Measurements from ENCODE around the gene DACH1. TPM values are rescaled to one million over a fixed set of nuclear protein-coding genes. Genes with fewer than 3 reads are reported as not detected.

Gene DACH1
- total RNA-seq, 1 experiment from 2014 or later, result 0.31 TPM

DNA sequence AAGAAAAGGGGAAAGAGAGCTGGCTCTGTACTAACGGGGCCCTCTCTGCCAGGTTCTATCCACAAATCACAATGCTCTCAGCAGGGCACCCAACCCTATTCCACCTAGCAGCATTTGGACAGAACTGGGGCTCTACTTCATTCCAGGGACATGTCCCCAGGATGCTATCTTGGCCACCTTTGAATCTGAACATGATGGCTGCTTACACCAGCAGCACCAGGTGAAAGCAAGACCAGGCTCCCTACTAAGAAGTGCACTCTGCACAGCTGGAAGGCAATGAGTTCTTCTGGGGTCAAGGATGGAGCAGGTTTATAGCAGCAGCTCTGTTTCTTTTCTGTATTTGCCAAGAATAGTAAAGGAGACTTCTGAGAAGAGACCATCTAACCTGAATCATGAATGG lies 222.4 kb downstream of the DACH1 start (continued):
- TF ChIP-seq AFF4 (CRISPR knock-in tag; IDR thresholded peaks at IDR 0.05; ENCODE audit: borderline replicate concordance) (no peak), MAX (CRISPR knock-in tag; IDR thresholded peaks at IDR 0.05) (no peak), SMAD3 (CRISPR knock-in tag; IDR thresholded peaks at IDR 0.05; ENCODE audit: borderline replicate concordance) (no peak)

DNA sequence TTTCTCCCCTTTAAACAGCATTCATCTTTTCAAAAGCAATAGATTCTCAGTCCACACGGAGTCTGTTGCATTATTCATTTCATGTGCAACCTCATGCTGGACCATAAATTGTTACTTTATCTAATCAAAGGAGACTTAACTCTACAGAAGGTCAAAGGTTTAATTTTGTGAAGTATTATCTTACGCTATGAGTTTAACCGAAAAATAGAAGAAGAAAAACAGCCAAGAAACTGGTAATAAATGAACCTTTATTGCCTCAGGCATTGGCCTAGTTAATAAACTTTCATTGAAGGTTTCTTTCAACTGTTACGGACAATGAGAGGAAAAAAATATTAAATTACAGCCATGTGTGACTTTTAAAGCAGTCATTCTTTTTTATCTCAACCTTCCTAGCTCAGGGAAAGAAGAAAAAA lies 223.6 kb downstream of the DACH1 start:
- DNase-seq (ENCODE audit: low spot score) (no peak), ATAC-seq (no peak)
- no peak overlapping the region for H3K27ac Mint-ChIP-seq
- TF ChIP-seq SMAD3 (CRISPR knock-in tag; IDR thresholded peaks at IDR 0.05; ENCODE audit: borderline replicate concordance), result no peak
- TF ChIP-seq, protein P1, sequence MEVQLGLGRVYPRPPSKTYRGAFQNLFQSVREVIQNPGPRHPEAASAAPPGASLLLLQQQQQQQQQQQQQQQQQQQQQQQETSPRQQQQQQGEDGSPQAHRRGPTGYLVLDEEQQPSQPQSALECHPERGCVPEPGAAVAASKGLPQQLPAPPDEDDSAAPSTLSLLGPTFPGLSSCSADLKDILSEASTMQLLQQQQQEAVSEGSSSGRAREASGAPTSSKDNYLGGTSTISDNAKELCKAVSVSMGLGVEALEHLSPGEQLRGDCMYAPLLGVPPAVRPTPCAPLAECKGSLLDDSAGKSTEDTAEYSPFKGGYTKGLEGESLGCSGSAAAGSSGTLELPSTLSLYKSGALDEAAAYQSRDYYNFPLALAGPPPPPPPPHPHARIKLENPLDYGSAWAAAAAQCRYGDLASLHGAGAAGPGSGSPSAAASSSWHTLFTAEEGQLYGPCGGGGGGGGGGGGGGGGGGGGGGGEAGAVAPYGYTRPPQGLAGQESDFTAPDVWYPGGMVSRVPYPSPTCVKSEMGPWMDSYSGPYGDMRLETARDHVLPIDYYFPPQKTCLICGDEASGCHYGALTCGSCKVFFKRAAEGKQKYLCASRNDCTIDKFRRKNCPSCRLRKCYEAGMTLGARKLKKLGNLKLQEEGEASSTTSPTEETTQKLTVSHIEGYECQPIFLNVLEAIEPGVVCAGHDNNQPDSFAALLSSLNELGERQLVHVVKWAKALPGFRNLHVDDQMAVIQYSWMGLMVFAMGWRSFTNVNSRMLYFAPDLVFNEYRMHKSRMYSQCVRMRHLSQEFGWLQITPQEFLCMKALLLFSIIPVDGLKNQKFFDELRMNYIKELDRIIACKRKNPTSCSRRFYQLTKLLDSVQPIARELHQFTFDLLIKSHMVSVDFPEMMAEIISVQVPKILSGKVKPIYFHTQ (CRISPR knock-in tag; IDR thresholded peaks at IDR 0.05), result no peak
- TF ChIP-seq, protein P2, sequence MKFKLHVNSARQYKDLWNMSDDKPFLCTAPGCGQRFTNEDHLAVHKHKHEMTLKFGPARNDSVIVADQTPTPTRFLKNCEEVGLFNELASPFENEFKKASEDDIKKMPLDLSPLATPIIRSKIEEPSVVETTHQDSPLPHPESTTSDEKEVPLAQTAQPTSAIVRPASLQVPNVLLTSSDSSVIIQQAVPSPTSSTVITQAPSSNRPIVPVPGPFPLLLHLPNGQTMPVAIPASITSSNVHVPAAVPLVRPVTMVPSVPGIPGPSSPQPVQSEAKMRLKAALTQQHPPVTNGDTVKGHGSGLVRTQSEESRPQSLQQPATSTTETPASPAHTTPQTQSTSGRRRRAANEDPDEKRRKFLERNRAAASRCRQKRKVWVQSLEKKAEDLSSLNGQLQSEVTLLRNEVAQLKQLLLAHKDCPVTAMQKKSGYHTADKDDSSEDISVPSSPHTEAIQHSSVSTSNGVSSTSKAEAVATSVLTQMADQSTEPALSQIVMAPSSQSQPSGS (CRISPR knock-in tag; IDR thresholded peaks at IDR 0.05; ENCODE audit: borderline replicate concordance, low read depth), result no peak
- TF ChIP-seq, protein P3, sequence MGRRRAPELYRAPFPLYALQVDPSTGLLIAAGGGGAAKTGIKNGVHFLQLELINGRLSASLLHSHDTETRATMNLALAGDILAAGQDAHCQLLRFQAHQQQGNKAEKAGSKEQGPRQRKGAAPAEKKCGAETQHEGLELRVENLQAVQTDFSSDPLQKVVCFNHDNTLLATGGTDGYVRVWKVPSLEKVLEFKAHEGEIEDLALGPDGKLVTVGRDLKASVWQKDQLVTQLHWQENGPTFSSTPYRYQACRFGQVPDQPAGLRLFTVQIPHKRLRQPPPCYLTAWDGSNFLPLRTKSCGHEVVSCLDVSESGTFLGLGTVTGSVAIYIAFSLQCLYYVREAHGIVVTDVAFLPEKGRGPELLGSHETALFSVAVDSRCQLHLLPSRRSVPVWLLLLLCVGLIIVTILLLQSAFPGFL (CRISPR knock-in tag; IDR thresholded peaks at IDR 0.05; ENCODE audit: borderline replicate concordance), result no peak
- no peak for TF ChIP-seq KAT7 (CRISPR knock-in tag; IDR thresholded peaks at IDR 0.05; ENCODE audit: borderline replicate concordance)
- TF ChIP-seq ZNF232 (CRISPR knock-in tag; IDR thresholded peaks at IDR 0.05), result no peak
- no peak for TF ChIP-seq SMAD4 (CRISPR knock-in tag; IDR thresholded peaks at IDR 0.05)
- no peak for TF ChIP-seq ATF3 (CRISPR knock-in tag; conservative IDR thresholded peaks at IDR 0.05)
- TF ChIP-seq SOX15 (CRISPR knock-in tag; IDR thresholded peaks at IDR 0.05), result no peak
- TF ChIP-seq NFATC4 (CRISPR knock-in tag; IDR thresholded peaks at IDR 0.05), result no peak
- no peak for TF ChIP-seq FOXJ3 (CRISPR knock-in tag; IDR thresholded peaks at IDR 0.05; ENCODE audit: borderline replicate concordance)
- TF ChIP-seq EMX1 (CRISPR knock-in tag; IDR thresholded peaks at IDR 0.05), result no peak
- no peak for TF ChIP-seq ZMAT4 (CRISPR knock-in tag; IDR thresholded peaks at IDR 0.05)
- TF ChIP-seq NR2C2 (CRISPR knock-in tag; IDR thresholded peaks at IDR 0.05), result no peak
- TF ChIP-seq JAZF1 (CRISPR knock-in tag; IDR thresholded peaks at IDR 0.05), result no peak
- no peak overlapping the region for H3K4me3 Mint-ChIP-seq
- peaks cover 16% of the 10 kb centered on the region; the same call in 1 of the 2 replicates for H3K4me1 Mint-ChIP-seq
- CTCF ChIA-PET, result no interaction called here
- H3K9me3 Mint-ChIP-seq, result no peaks in the 10 kb centered on the region
- H3K36me3 Mint-ChIP-seq, result no peaks in the 10 kb centered on the region
- no peaks in the 10 kb centered on the region for H3K27me3 Mint-ChIP-seq (ENCODE audit: low read depth)
- POLR2A ChIA-PET, result no interaction called here
